Frontal cortex (tissue), 4 donors: Measurements from ENCODE around the gene SPPL3. TPM values are rescaled to one million over a fixed set of nuclear protein-coding genes. Genes with fewer than 3 reads are reported as not detected.
"Not testable (repeated sequence)": the region's sequence is repeated elsewhere in the genome, so short reads cannot be mapped to it uniquely, and the experiment has no call there.

ENCODE experiments used
- DNase-seq, 2 donors: peaks; one replicate each; pipeline ENCODE4 v3.0.0; 2012; ENCODE audit warnings: low spot score in 2 of 2
- FAIRE-seq: peaks from 2 replicates; lab custom pipeline; 2012; peaks lifted over from hg19 to GRCh38; lab: Jason Lieb, UNC
- total RNA-seq: library from RNA; depleted of rRNA; stranded (reverse); fragments of >200 nt; gene quantifications from one replicate; pipeline ENCODE4 v1.2.3, GENCODE V29; 2014
- donor health status: control.
- donor health status: control.
- donor health status: control.

SPPL3 gene
- total RNA-seq, 1 donor from 2014 or later, result 45.2 TPM

DNA sequence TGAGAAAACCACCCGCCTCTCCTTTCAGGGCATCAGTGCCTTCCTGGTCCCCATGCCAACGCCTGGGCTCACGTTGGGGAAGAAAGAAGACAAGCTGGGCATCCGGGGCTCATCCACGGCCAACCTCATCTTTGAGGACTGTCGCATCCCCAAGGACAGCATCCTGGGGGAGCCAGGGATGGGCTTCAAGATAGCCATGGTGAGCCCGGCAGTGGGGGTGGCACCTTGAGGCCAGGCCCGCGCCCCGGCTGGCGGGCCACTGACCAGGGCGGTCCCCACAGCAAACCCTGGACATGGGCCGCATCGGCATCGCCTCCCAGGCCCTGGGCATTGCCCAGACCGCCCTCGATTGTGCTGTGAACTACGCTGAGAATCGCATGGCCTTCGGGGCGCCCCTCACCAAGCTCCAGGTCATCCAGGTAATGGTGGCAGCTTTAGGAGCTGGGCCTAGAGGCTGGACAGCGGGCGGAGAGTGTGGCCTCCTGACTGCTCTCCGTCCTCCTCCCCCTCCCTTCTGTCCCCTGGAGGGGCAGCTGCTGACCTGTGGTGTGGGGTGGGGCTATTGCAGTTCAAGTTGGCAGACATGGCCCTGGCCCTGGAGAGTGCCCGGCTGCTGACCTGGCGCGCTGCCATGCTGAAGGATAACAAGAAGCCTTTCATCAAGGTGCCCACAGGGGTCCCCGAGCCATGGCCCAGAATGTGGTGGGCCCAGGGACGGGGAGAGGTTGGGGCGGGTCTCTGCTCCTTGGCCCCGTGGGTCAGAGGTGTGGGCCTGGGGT, 165.7 kb downstream of the SPPL3 start:
- no peak for FAIRE-seq

DNA sequence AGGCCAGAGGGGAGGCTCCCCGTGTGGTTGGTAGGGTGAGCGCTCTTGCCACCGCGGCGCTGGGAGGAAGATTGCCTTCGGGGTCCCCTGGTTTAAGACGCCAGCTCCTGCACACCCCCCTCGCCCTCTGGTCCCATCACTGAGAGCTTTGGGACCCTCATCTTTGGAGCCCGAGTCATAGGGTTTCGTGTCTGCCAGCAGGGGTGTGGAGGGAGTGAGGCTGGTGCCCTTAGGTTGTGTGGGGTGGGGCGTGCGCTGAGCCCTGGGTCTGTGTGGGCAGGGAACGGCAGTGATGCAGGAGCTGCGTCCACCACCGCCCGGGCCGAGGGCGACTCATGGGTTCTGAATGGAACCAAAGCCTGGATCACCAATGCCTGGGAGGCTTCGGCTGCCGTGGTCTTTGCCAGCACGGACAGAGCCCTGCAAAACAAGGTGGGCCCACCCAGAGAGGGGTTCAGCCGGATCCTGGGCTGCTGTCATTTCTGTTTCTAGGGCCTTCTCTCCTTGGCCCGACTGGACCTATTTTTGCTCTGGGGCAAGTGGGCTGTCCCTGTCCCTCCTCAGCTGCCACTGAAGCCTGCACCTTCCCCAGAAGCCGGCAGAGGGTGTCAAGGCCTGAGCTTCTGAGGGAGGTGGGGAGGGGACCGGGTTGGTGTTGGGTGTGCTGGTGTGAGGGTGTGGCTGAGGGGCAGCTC, 166.5 kb downstream of the SPPL3 start:
- no peak for DNase-seq

More for the DNA sequence above, 165.7 kb downstream of the SPPL3 start:
- DNase-seq, result no peak

DNA sequence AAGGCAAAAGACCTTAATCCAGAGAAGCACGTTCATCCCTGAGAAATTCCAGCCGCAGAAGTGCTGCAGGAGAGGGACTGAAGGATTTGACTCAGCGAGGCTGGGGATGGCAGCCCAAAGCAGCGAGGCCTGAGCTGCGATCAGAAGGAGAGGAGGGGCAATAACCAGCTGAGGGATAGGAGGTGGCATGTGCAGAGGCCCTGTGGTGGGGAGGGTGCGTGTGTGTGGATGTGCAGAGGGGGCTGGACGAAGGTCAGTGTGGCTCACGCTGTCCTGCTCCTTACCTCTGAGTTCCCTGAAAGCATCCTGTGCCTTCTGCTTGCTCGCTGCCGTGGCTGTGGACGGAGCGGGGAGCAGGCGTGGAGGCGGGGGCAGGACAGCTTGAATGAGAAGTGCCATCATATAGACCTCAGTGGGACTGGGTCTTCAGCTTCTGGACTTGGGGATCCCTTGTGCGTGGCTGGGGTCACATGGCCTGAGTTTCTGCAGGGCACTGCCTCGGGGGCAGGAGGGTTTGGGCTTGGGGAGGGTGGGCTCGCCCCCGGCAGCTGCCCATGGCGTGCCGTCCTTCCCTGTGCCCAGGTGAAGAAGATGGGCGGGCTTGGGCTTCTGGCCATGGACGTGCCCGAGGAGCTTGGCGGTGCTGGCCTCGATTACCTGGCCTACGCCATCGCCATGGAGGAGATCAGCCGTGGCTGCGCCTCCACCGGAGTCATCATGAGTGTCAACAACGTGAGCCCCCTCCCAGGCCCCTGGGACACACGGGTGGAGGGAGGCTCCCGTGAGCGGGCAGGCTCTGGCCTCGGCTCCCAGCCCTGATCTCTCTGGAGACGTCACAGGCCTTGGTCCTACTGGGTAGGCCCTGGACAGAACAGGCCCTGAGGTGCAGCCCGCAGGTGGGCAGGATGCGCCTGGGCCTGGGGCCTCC, 167.5 kb downstream of the SPPL3 start:
- no peak for FAIRE-seq

More for the DNA sequence above, 166.5 kb downstream of the SPPL3 start:
- FAIRE-seq, result no peak

DNA sequence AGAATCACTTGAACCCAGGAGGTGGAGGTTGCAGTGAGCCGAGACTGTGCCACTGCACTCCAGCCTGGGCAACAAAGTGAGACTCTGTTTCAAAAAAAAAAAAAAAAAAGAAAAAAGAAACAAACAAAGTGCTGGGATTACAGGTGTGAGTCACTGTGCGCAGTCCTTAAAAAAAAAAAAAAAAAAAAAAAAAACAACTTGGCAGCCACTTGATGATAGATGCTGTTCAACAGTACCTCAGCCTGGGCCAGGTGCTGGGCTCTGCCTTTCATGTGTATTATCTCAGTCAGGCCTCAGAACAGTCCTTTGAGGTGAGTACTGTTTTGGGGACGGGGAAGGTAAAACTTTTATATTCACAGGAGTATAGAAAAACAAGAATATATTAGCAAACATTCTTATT, 169.0 kb downstream of the SPPL3 start:
- DNase-seq, result no peak
- FAIRE-seq, result no peak

More for the DNA sequence above, 167.5 kb downstream of the SPPL3 start:
- DNase-seq, result no peak

DNA sequence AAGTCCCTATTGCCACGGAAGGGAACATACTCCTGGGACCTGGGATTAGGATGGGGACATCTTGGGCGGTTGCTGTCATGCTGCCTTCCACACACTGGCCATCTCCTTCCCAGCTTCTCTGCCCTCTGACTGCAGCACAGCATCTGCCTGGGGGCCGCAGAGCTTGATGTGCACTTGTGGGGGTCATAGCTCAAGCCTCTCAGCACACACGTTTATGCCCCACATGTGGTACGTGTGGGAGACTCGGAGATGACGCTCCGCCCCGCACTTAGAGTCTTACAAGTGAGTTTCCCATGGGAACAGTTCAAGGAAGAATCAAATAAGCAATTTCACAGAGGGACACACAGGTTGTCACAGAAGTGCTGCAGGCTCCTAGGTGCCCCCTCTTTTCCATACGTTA, 169.9 kb downstream of the SPPL3 start:
- DNase-seq (no peak), FAIRE-seq (no peak)

DNA sequence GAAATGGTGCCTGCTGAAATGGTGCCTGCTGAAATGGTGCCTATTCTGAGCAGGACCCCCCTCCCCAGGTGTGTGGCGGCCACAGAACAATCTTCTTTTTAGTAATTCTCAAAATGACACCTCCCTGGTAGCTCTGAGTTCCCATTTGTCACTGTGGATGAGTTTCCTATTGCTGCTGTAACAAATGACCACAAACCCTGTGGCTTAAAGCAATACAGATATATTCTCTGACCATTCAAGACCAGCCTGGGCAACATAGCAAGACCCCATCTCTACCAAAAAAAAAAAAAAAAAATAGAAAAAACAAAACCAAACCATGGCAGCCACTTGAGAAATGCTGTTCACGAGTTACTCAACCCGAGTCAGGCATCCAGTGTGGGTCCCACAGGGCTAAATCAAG, 170.6 kb downstream of the SPPL3 start:
- FAIRE-seq, result no peak

DNA sequence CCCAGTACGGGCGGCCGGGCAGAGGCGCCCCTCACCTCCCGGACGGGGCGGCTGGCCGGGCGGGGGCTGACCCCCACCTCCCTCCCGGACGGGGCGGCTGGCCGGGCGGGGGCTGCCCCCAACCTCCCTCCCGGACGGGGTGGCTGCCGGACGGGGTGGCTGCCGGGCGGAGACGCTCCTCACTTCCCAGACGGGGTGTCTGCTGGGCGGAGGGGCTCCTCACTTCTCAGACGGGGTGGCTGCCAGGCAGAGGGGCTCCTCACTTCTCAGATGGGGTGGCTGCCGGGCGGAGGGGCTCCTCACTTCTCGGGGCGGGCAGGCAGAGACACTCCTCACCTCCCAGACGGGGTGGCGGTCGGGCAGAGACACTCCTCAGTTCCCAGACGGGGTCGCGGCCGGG, 172.0 kb downstream of the SPPL3 start:
- FAIRE-seq, DNase-seq: not testable (repeated sequence)

More for the DNA sequence above, 170.6 kb downstream of the SPPL3 start:
- DNase-seq, result no peak

DNA sequence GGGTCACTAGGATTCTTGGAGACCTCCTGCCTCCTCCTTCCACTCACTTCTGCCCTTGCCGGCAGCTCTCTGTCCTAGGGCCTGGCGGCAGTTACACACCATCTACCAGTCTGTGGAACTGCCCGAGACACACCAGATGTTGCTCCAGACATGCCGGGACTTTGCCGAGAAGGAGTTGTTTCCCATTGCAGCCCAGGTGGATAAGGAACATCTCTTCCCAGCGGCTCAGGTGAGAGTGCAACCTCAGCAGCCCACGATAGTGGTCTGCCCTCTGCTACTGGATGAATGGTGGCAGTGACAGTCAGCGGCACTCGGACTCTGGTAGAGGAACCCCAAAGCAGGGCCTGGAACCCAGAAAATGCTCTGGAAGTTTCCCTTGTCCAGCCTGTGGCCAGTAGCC, 177.2 kb downstream of the SPPL3 start:
- FAIRE-seq, result no peak

DNA sequence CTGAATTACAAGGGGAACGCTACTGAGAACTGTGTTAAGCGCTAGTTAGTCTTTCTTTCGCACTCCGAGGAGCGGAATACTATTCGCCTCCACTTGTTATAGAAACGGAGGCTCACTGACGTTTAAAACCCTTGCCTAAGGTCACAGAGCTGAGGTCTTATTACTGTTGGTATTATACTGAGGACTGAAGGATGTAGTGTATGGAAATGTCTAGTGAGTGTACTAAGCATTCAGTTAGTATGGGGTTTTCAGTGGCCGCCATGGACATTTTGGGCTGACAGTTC, 177.7 kb downstream of the SPPL3 start:
- FAIRE-seq (no peak), DNase-seq (no peak)

More for the DNA sequence above, 177.2 kb downstream of the SPPL3 start:
- DNase-seq, result no peak

DNA sequence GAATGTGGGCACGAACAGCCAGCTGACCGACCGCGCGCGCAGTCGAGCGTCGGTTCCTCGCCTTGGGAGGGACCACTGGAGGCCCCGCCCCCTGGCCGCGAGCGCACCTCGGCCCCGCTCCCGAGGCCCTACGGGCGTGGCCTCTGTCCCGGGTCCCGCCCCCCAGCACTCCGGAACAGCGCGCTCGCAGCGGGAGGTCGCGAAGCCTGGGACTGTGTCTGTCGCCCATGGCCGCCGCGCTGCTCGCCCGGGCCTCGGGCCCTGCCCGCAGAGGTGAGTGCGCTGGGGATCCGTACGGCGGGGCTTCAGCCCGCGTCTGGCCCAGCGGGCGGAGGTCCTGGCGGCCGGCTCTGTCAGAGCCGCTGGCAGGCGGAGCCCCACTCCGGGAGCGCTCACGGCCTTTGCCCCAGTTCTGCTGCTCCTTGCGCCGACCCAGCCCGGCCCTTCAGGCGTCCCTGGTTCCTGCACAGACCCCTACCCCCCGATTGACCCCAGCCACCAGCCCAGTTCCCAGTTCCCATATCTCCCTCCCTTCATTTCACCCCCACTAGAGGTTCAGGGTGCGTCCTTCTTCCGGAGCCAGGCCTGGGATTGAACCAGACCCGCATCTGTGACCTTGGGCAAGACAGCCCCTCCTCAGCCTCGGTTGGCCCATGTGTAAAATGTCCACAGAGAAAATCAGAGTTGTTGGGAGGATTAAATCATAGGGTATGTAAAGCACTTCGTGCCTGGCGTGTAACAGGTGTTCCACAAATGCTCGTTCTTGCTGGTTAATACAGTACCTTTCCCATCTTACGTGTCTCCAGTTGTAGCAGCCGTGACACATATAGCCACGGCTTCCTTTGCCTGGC, 178.3 kb downstream of the SPPL3 start, which contains the start of gene ACADS:
ACADS (plus strand) TSS at position 168 of the 851 bp plus-strand sequence; CDS start at position 228, 60 bp downstream.
- peak; percentile 92 to 98 for DNase-seq
- FAIRE-seq, result no peak

DNA sequence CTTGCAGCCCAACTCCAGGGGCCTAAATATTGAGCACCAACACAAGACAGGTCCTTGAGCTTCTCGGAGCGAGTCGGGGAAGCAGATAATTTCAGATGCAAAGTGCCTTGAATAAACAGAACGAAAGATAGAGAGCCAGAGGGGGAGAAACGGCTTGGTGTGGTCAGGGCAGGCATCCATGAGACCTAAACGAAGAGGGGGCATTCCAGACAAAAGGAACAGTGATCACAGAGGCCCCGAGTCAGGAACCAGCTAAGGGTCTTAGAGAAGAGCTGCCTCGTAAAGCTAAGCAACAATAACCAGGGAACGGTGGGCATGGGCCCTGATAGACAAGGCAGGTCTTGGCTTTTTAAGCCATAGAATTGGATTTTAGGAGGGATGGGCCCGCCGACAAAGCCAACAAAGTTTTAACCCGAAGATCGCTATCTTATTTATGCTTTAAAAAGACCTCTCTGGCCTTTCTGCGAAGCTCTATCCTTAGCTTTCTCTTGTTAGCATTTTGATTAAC, 179.0 kb downstream of the SPPL3 start:
- no peak for DNase-seq
- no peak for FAIRE-seq

DNA sequence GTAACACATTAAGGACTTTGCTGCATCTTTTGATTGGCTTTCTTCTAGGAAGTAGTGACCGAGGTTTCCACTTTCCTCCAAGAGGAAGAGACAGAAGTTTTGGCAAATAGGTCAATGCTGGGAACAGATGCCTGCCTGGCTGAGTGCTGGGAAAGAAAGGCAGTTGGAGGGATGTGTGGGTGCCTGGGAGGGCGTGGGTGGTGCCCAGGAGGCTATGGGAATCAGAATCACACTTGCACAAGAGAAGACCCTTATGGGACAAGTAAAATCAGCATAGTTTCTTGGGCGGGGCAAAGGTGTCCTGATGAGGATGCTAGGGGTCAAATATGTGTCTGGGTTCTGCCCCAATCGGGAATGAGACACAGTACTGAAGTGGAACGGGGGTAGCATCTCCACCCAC, 179.4 kb downstream of the SPPL3 start:
- DNase-seq (no peak), FAIRE-seq (no peak)

DNA sequence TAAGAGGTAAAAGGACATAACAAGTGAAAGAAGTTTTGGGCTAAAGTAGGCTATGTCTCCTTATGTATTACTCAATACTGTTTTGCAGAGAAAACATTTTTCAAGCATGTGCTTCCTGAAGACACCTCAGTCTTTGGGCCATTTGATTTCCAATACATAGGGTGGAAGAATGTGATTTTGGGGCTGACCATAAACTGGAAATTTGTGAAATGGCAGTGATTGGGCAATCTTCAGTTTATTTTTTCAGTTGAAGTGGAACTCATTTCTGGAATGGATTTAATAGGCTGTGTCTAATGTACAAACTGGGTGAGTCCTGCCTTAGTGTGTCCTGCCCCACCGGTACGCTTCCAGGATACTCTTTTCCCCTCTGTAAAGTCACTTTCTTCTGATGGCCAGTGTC, 181.4 kb downstream of the SPPL3 start:
- no peak for FAIRE-seq
- no peak for DNase-seq

DNA sequence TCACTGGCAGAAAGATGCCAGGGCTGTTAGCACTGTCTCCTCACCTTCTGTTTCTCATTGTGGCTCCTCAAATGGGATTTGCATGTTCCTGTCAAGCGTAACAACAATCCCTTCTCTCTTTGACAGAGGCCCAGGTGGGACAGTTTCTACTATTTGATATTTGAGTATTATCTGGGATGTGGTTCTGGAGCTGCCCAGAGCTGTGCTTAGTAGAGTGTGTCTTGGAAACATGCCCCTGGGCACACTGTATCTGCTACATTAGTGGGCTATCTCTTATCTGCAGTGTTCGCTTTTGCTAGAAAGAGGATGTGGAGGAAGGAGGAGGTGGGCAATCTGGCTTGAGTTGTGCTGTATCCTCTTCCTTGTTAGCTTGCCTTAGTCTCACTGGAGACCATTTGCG, 182.3 kb downstream of the SPPL3 start:
- DNase-seq (no peak), FAIRE-seq (no peak)

DNA sequence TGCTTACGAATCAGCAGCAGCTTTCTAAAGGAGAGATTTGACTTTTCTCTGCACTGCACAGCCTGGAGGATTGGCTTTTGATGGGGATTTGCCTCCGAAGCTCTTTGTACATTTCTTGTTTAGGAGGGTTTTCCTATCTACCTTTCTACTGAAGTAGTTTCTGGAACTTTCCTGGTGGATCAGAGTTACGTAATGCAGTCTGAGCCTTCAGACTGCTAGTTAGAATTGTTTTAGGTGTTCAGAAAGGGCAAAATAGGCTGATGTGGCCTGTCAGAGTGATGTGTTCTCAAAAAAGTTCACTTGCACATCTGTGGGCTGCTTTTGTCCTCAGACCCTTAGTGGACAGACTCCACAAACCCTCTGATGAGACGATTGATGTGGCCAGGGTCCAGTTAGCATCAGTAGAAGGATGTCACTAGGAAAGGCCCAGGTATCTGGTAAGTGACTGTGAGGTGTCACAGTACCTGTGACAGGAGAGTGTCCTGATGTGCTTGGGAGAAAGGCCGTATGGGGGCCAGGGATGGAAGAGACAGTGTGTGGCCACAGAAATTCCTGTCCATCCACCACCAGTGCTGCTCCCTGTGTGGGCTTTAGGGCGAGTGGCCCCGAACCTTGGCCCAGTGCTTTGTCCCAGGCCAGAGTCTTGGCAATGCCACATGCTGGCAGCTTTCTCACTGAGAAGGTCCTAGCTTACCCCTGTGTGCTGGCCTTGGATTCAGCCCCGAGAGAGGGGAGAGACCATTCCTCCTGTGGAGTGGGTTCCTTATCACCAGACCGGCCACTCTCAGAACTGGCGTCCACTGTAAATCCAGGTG, 183.0 kb downstream of the SPPL3 start:
- FAIRE-seq (no peak), DNase-seq (no peak)

DNA sequence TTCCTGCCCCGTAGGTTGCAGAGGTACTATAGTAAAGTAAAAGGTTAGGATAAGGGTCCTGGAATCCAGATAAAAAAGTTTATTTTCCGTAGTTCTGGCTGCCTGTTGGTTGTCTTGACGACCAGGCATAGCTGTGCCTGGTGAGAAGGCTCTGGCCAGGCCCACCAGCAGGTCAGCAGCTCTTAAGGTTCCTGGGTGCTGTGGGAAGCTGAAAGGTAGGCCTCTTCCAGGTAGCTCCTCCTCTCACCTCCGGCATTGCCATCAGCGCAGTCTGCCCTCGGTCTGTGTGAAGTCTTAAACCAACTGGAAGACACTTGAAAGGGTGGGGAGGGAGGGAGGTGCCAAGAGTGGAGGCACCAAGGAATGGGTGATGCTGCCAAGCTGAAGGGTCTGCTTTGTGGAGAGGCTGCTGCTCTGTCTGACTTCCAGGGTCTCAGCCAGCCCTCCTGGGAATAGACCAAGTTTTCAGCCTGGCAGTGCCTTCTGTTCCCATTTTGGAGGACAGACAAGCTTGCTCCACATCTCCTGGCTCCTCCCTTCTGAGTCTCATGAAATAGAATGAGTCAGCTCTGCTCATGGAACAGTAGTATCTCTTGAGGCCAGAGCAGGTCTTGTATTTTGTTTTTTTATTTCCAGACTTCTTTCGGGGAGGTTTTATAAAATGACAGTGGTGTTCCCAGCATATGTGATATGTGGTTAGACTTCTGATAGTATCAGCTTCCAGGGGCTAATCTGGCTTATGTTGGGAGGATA, 183.7 kb downstream of the SPPL3 start:
- DNase-seq (peak in 1 of 2 donors; percentile 41), FAIRE-seq (no peak)

DNA sequence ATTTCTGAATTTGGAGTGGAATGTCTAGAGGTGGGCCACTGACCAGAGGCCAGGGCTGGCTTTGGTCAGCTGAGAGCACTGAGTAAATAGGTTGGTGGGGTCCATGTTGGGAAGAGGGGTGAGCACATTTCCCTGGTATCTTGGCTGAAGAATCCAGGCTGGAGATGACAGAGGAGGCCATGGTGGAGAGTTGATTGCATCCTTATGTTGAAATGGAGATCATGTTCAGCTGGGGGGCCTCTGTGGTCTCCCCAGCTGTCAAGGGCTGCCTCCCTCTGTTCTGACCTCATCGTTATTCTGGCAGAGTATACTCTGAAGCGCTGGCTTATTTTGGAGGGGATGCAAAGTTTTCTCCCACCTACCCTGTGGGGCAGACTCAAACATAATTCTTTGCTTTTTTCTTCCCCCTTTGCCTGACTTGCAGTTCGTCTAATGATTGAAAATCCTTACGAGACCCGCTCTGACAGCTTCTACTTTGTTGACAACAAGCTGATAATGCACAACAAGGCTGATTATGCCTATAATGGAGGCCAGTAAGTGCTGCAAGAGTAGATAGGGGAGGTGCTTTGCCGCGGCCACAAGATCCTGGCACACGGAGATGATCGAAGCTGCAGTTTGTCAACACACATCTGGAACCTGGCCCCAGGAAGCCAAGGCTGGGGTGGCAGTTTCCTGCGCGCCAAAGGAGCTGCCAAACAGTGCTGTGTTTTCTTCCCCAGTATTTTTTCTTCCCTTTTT, 184.5 kb downstream of the SPPL3 start:
- no peak for DNase-seq
- no peak for FAIRE-seq
